NCI-H524 treated with DMSO at 0.1 percent for 48 hours (cell line): Measurements from ENCODE around the gene ATP11A.

Experiments
- DNase-seq: peaks from one replicate; lab custom pipeline; 2025; lab: John Stamatoyannopoulos, UW

The ATP11A gene

DNA sequence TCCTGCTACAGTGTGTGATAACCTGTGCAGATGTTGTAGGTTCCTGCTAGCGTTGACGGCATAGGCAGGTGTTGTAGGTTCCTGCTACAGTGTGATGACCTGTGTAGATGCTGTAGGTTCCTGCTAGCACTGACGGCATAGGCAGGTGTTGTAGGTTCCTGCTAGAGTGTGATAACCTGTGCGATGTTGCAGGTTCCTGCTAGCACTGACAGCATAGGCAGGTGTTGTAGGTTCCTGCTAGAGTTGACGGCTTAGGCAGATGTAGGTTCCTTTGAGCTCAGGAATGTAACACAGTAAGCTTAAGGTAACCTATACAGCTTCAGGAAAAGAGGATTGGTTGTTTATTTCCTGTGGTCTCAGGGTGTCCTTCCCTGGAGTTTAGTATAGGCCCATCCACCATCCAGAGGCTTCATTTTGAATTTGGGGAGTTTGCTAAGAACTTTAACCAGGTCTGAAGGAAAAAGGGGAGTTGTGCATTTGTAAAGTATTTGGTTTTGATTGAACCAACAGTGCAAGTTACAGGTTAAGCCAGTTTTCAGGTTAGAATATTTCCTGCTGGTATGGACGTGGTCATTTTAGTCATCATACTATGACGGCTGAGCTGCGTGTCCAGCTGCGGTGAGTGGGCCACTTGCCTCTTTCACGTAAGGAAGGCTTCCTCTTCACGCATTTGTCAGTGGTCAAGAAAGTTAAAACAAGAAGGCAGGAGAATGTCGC lies 53.8 kb downstream of the ATP11A start:
- DNase-seq, result no peak

DNA sequence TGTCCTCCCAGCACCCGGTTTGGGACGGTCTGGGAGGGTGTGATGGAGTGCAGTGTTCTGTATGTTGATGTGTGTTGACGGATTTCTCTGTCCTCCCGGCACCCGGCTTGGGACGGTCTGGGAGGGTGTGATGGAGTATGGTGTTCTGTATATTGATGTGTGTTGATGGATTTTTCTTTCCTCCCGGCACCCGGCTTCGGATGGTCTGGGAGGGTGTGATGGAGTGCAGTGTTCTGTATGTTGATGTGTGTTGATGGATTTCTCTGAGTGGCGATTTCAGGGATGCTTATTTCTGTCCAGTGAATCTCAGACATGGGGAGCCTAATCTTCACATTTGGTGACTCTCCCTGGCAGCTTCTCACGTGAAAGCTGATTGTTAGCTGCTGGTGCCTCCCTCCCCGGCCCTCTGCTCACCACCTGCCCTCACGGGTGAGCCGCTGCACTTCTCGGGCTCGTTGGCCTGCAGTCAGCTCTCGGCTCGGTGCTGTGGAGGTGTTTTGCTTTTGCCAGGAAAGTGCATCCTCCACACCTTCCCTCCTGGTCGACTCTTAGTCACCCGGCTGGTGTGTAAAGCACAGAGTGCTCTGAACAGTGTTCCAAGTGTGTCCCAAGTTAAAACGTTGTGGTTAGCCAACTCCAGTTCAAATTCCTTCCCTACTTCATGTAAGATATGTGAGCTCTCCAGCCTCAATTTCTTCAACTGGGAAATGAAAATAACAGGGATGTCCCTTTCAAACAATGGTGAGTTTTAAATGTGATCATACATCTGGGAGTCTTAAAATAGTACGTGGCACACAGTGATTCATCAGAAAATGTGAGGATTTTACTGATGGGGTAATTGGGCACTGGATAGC lies 54.6 kb downstream of the ATP11A start:
- no peak for DNase-seq

DNA sequence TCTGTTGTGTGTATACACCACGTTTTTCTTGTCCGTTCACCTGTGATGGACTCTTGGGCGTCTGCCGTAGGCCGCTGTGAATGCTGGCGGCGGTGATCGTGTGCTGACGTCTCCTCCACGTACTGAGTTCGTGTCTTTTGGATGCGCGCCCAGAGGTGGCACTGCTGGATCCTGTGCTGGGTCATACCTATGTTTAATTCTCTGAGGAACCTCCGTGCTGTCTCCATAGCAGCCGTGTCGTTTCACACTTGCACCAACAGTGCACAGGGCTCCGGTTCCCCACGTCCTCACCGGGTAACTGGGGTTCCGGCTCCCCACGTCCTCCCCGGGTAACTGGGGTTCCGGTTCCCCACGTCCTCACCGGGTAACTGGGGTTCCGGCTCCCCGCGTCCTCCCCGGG lies 56.2 kb downstream of the ATP11A start:
- DNase-seq, result no peak

DNA sequence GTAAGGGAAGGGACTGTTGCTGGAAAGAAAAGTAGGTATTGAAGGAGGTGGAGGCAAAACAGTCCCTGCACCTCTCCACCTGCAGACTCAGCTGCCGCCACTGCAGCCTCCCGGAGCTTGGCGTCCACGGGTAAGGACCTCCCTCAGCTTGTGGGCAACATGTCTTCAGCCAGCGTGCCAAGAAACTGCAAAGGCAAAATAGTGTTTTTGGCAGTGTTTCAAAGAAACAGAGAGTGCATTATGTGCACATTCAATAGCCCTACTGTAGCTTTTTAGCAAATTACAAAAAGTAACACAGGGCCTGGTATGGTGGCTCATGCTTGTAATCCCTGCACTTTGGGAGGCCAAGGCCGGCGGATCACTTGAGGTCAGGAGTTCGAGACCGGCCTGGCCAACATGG lies 57.4 kb downstream of the ATP11A start:
- DNase-seq, result no peak

DNA sequence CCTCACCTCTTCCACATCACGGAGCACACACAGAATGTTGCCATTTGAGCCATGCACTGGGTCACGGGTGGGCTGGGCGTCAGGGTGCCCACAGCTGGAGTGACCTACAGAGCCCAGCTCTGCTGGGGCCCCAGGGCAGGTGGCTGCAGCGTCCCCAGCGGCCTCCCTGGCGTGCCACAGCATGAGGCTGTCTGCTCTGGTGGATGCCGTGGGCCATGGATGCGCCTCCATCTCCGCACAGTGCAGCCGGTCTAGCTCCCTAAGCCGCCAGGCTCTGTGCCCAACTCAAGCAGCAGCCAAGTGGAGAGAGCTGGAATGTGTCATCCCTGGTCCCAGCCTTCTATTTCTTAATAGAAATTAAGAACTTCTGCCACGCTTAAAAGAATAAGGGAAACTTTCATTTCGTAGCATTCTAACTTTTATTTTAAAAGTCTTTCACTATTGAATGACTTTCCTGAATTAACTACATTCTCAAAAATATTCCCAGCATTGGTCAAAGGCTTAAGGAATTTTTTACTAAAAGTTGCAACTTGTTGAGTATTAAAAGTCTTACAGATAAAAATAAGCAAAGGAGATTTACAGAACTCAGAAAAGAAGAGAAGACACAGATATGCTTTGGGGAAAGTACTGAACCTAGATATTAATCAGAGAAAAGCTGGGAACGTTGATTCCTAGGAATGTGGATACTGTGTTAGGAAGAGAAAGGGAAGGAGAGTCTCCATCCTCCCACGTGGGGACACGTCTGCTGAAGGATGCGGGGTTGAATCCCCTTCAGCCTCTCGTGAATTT lies 59.3 kb downstream of the ATP11A start:
- DNase-seq, result no peak

DNA sequence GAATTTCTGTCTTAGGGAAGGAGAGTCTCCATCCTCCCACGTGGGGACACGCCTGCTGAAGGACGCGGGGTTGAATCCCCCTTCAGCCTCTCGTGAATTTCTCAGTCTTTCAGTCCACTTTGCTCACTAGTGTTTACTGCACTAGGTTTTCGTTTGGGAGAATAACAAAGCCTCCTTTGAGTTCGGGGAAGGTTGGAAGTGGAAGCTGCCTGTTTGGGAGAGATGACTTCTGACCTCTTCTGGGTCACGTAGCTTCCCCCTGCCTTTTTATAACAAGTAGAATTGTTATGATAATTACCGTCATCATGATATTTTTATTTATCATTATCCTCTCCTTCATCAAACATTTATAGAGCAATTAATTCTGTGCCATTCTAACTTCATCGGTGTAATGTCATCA lies 60.7 kb downstream of the ATP11A start:
- no peak for DNase-seq

DNA sequence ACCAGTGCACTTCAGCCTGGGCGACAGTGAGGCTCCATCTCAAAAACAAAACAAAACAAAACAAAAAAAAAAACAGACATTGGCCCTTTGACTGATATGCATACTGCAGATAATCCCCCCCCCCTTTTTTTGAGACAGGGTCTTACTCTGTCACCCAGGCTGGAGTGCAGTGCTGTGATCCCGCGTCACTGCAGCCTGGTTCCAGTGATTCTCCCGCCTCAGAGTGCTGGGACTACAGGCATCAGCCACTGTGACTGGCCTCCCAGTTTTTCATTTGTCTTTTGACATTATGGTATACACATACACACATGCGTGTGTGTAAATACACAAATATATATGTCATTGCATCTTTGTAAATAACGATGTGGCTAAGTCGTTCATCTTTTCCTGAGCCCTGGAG lies 61.8 kb downstream of the ATP11A start:
- no peak for DNase-seq

DNA sequence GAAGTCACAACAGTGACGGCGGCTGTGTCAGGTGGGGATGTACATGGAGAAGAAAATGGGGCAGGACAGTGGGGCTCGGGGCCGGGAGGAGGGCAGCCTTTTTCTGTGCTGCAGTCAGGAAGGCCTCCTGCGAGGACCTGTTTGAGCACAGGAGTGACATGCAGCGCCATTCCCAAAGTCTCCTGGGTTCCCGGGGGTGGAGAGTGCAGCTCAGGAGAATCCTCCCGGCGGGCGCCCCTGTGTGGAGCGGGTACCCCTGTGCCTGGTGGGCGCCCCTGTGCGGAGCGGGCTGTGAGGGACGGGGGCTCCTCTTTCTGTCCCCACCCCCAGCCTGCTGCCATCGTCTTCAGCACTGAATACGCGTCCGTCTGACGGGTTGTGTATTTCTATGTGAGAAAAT lies 62.4 kb downstream of the ATP11A start:
- no peak for DNase-seq

DNA sequence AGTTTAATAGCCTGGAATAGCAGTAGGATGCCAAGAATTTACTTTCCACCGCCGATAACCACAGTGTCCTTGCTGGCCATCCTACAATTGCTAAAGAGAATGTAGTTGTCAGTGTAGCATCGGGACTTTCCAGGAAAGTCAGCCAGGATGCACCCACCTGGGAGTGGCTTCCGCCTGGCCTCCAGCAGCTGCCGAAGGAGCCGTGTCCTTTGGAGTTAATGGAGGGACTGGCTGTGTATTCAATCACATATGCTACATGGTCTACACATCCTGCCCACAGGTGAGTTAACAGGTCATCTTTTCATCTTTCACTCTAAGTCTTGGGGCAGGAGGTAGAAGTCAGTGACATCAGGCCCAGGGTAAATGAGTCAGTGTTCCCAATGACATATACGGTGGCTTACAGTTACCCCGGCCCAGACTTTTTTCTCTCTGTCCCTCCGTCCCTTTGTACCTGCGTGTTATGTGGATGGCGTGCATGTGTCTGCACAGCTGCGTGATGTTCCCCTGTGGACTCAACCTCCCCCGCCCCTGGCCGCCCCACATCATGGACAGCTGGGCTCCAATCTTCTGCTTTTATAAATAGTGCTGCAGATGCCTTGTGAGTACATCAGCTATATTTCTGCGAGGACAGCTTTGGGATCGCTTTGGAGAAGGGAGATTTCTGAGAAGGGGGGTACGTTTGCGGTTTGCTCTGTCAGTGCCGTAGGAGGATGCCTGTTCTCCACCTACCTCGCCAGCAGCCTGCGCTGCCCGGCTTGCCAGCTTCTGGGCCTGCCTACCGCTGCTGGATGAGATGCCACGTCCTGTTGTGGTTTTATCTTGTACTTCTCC lies 63.1 kb downstream of the ATP11A start:
- DNase-seq, result no peak

DNA sequence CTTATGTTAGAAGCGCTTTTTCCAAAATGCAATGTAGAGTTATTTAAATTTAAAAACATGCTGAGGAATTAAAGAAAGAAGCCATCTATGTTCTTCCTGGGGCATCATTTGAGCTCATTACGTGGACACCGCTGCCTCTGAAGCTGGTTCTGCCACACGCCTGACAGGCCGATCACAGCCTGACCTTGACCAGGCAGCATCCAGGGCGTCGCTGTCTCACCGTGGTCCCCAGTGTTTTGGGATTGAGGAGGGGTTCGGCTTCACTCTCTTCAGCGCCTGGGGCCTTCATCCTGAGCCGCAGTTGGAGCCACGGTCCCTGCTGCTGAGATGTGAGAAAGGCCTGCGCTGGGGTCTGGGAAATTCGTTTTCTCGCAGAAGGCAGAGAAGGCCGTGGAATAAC lies 64.0 kb downstream of the ATP11A start:
- DNase-seq, result no peak

DNA sequence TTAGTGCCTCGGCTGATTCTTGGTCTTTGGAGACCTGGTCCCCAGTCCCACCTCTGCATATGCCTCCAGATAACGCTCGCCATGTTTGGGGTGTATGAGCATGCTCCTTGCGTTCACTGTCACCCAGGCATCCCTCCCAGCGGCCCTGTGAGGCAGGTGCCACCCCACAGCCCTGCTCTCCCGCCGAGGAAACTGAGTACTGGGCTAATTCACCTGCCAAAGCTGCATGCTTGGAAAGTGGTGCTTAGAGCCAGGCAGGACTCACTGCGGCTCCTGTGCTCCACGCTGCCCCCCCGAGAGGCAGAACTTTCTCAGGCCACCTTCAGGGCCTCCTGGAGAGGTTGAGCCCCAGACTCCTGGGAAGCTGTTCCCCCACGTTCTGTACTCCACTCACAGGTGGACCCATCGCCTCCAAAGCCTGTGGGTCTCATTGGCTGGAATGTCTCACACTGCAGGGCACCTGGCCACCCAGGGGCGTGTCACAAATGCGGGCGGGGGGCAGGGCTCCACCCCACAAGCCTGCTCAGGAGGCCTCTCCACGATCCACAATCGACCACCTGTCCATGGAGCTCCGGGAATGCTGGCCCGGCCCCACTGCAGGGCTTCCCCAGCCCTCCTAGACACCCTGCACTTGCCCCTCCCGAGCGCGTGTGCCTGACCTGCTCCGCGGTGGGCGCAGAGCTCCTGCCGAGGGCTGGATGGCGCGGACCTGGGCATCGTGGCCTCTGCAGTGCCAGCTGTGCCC lies 64.6 kb downstream of the ATP11A start:
- no peak for DNase-seq

DNA sequence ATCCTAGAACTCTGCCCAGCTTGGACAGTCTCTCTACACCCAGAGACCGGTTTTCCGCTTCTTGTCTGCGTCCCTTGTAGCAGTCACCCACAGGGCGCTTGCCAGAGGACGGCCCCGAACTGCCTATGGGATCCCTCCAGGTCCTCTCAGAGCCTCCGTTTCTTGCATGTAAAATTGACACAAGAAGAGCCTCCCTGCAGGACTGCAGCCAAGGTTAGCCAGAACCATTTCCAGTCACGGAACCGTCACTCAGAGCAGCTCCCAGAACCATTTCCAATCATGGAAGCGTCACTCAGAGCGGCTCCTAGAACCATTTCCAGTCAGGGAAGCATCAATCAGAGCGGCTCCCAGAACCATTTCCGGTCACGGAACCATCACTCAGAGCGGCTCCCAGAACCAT lies 65.5 kb downstream of the ATP11A start:
- DNase-seq, result no peak

DNA sequence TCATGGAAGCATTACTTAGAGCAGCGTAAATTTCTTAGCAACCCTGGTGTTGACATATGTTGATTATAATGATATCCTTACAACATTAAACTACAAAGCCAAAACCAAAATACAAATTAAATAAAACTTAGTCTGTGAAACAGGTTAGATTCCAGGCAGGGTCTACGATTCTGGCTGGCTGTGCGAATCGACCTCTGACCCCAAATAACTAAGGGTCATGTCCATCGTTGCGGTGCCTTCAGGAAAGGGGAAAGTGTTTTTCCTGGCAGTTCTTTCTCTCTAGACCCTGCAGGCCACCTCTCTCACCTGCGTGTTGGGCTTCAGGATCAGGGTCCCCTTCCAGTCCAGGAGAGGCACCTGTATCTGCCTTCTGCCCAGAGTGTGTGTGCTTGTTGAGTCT lies 66.2 kb downstream of the ATP11A start:
- no peak for DNase-seq

DNA sequence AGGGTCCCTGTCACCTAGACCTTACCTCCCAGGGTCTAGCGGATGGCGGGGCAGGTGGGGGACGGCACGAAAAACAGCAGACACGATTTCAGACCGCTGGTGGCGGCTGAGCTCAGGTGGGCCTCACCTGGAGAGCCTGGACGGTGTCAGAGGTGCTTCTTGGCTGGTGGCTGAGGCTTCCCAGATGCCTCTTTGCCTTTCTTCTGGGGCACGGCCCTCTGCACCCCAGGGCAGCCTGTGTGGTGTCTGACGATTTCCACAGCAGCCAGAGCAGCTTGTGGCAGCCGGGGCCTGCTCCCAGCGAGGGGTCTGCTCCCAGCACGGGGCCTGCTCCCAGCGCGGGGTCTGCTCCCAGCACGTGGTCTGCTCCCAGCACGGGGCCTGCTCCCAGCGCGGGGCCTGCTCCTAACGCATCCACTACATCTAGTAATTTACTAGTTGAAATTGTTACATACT lies 66.7 kb downstream of the ATP11A start:
- no peak for DNase-seq

DNA sequence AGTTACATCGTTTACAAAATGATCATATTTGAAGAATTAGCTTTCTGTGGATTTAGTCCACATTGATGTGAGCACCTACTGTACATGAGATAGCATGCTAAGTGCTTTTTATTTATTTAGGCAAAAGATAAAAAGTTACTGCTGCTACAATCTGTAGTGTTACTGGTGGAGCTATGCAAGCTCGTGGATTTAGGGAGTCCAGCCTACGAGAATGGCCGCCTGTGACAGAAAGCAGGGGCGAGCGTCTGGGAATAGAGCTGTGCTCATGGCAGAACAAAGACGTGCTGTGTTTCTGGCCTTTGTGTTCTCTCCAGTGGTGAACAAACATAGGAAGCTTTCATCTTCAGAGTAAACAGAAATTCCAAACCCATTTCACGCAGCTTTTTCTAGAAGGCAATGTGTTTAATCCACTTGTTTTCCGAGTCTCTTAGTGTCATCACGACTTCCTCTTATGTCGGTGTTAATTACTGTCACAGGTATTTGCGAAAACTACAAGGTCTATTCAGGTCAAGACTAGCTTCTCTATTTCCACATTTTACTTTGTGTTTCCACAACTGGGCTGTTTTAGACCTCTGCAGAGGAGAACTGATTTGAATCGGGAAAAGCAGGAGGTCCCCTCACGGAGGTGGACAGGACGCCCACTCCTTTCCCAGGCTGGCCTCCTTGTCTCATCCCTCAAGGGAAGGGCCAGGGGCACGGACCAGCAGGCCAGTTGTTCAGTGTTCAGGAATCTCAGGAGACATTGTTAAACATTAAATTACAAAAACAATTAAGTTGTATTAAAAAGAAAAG lies 67.3 kb downstream of the ATP11A start:
- DNase-seq, result no peak

DNA sequence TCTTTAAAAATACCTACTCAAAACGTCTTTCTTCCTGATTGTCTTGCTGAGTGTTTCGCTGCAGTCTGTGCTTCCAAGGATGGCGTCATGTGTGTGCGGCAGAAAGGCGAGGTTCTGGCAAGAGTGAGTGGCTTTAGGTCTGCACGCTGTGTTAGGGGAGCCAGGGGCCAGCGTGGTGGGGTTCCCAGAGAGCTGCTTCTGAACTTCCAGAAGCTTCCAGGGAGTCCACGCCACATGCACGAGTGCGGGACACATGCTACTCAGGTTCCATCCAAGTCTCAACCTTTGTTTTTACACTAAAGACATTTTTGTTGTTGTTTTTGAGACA lies 67.9 kb downstream of the ATP11A start:
- no peak for DNase-seq

DNA sequence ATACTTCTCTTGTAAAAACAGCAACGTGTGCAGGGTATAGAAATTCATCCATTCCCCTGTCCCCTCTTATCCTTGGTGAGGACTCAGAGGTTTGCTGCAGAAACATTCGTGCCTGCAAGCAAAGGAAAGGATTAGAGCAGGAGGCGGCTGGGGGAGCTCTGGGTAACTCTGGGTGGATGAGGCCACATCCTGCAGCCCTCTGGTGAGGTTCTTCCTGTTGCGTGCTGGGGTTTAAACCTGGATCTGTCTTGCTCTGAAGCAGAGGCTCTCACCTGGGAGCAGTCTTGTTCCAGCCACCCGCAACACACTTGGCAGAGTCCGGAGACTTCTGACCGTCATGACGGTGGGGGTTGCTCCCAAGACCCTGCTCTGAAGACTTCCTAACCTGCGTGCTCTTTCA lies 69.2 kb downstream of the ATP11A start:
- no peak for DNase-seq

DNA sequence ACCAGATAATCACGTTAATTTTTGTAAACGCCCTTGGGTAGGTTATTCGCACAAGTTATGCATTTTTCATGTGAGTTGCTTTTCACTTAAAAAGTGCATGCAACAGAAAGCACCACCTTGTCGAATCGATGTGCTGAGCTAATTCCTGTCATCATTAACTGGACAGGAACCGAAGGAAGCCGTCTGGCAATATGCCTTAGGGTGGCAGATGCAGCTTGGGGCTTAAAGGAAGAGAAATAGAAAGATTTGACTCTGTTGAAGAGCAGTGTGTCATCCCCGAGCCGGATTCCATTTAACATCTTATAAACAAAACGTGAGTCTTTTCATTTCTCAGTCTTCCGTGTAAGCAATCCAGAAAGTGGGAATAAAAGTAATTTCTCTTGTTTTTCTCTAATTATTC lies 70.0 kb downstream of the ATP11A start:
- DNase-seq, result no peak

DNA sequence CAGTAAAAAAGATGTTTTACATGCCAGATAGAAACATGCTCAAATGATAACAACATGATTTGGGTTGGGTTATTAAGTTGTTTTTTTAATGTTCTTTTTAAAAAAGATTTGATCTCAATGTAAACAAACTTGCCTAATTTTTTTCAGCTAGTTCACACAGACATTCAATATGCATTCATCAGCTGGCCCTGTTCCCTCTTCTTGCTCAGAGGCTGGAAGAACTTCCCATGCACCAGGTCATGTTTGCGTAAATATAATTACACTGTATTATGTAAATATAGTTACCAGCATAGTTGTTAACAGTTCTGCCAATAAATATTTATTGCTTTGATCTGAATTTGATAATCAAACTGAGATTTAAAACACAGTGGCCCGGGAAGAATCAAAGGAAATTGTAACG lies 70.6 kb downstream of the ATP11A start:
- no peak for DNase-seq

DNA sequence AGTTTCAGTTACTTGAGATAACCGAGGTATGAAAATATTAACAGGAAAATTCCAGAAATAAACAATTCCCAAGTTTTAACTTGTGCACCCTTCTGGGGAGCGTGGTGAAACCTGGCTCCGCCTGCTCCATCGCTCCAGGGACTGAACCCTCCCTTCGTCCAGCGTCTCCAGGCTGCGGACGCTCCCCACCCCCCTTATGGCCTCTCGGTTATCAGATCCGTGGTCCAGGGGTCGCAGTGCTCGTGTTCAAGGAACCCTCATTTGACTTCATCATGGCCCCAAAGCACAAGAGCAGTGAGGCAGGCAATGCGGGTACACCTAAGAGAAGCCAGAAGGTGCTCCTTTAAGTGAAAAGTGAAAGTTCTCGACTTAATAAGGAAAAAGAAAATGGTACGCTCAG lies 71.1 kb downstream of the ATP11A start:
- DNase-seq, result no peak
